ENCODE data around the gene TCERG1. TPM values are rescaled to one million over a fixed set of nuclear protein-coding genes. Genes with fewer than 3 reads are reported as not detected.

Gene TCERG1
- total RNA-seq, 1 donor from 2014 or later, result 36.4 TPM

DNA sequence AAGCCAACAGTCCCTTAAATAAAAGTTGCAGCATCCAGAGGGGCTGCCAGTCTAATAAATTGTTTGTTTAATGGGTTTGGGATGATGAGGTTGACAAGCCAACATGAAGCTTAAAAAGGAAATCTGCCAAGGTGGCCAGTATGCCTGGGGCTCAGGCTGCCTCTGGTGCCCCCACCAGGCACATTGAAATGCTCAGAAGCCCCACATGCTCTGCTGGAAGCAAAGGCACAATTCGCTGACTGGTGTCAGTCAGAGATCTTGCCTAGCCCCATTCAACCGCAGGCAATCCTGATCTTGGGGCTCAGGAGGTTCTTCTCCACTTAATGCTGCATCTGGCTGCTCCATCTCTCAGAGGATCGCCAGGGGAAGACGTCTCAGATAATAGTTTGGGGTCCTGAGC is 44.2 kb upstream of the TCERG1 start:
- intact Hi-C loops (cut with DNase I), result no loop called here
- Histone ChIP-seq H3K36me3 (no peaks in the 10 kb centered on the region), H3K4me1 (no peaks in the 10 kb centered on the region), H3K9me3 (no peaks in the 10 kb centered on the region), H3K4me3 (no peak overlapping the region), H3K27ac (no peak overlapping the region), H3K27me3 (ENCODE audit: low read depth) (no peaks in the 10 kb centered on the region)
- DNase-seq, result no peak
- TF ChIP-seq, protein P1, sequence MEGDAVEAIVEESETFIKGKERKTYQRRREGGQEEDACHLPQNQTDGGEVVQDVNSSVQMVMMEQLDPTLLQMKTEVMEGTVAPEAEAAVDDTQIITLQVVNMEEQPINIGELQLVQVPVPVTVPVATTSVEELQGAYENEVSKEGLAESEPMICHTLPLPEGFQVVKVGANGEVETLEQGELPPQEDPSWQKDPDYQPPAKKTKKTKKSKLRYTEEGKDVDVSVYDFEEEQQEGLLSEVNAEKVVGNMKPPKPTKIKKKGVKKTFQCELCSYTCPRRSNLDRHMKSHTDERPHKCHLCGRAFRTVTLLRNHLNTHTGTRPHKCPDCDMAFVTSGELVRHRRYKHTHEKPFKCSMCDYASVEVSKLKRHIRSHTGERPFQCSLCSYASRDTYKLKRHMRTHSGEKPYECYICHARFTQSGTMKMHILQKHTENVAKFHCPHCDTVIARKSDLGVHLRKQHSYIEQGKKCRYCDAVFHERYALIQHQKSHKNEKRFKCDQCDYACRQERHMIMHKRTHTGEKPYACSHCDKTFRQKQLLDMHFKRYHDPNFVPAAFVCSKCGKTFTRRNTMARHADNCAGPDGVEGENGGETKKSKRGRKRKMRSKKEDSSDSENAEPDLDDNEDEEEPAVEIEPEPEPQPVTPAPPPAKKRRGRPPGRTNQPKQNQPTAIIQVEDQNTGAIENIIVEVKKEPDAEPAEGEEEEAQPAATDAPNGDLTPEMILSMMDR (IDR thresholded peaks at IDR 0.05), result no peak
- ATAC-seq, result no peak

DNA sequence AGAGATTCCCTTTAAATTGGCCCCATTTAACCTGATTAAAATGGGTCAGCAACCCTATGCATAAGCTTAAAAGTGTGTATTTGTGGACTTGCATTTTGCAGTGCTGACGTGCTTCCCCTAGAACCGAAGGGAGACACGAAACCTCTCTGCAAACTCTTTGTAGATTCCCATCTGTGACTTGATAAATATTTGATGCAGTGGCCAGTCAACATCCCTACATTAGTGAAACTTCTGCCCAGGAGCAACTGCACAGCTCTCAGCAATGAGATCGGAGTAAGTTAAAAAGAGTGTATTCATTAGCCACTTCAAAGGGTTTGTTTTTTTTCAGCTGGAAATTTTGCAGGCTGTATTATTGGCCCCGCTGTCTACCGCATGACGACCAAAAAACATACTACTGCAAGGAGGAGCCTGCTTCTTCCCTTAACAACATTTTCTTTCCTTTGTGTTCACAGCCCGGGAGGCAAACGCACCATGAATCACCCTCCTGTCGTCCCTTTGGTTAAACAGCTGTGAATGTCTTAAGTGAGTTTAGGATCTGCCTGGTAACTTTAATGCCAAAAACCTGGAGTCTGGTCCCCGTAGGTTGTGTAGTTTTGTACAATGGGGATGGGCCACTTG is 38.0 kb upstream of the TCERG1 start:
- Histone ChIP-seq H3K9me3 (no peaks in the 10 kb centered on the region), H3K27me3 (ENCODE audit: low read depth) (no peaks in the 10 kb centered on the region), H3K4me3 (no peak overlapping the region), H3K36me3 (no peaks in the 10 kb centered on the region), H3K4me1 (no peaks in the 10 kb centered on the region), H3K27ac (no peak overlapping the region)
- DNase-seq (no peak), ATAC-seq (no peak)
- TF ChIP-seq, protein P1 (IDR thresholded peaks at IDR 0.05), result no peak
- intact Hi-C loops (cut with DNase I), result no loop called here

DNA sequence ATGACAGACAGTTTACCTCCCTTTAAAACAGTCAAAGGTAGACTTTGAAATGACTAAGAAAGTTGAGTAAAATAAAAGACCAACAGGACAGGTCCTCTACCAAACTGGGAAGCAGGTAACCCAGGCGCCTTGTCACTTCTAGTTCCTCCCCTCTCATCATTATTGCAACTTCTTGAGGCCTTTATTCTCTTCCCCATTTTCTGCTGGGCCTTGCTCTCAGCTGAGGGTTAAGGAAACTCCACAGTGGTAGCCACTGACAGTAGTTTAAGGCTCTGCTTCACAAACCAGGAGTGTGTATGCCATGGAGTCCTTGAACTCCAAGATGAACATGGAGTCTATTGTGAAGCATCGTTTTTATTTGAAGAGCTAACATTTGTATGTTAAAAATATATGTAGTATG is 36.9 kb upstream of the TCERG1 start:
- H3K27ac ChIP-seq, result no peak overlapping the region
- TF ChIP-seq, protein P1 (IDR thresholded peaks at IDR 0.05), result no peak
- ATAC-seq (no peak), DNase-seq (no peak)
- no peaks in the 10 kb centered on the region for H3K4me1 ChIP-seq
- no peaks in the 10 kb centered on the region for H3K36me3 ChIP-seq
- intact Hi-C loops (cut with DNase I), result no loop called here
- H3K27me3 ChIP-seq (ENCODE audit: low read depth), result no peaks in the 10 kb centered on the region
- no peak overlapping the region for H3K4me3 ChIP-seq
- H3K9me3 ChIP-seq, result no peaks in the 10 kb centered on the region

DNA sequence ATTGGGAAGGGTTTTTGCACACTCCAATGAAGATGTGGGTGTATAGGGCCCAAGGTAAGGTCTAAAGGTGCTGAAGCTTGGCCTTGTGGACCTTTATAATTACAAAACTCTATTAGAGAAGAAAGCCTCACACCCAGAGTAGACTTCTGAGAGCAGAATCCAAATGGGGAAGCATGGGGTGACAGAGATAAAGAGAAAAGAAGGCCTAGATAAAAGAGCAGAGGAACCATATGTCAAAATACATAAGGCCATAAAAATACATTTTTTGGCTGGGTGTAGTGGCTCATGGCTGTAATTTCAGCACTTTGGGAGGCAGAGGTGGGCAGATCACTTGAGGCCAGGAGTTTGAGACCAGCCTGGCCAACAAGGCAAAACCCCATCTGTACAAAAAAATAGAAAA is 27.4 kb upstream of the TCERG1 start:
- intact Hi-C loops (cut with DNase I), result no loop called here
- H3K27me3 ChIP-seq (ENCODE audit: low read depth), result no peaks in the 10 kb centered on the region
- H3K4me1 ChIP-seq, result no peaks in the 10 kb centered on the region
- H3K9me3 ChIP-seq, result no peaks in the 10 kb centered on the region
- no peak for ATAC-seq
- no peak overlapping the region for H3K27ac ChIP-seq
- no peak for DNase-seq
- H3K36me3 ChIP-seq, result no peaks in the 10 kb centered on the region
- H3K4me3 ChIP-seq, result no peak overlapping the region
- TF ChIP-seq, protein P1 (IDR thresholded peaks at IDR 0.05), result no peak

DNA sequence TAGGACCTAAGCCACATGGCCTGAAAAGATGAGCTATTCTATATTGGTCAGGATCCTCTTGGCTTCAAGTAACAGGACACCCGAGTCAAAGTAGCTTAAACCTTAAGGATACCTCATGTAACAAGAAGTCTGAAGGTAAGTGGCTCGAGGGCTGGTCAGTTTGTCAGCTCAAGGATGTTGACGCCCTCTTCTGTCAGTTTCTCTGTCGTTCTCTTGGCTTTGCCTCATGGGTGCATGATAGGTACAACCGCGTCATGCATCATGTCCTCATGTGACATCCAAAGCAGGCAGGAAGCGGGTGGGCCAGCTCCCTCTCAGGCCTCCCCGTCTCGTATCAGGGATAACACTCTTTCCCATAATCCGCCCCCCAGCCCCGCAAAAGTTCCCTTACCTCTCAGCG is 22.1 kb upstream of the TCERG1 start:
- TF ChIP-seq, protein P1 (IDR thresholded peaks at IDR 0.05), result no peak
- H3K27me3 ChIP-seq (ENCODE audit: low read depth), result peaks cover 4% of the 10 kb centered on the region
- H3K9me3 ChIP-seq, result no peaks in the 10 kb centered on the region
- ATAC-seq, result no peak
- H3K36me3 ChIP-seq, result no peaks in the 10 kb centered on the region
- no peak overlapping the region for H3K27ac ChIP-seq
- intact Hi-C loops (cut with DNase I), result loop anchor here (5.0 kb wide), 1 partner anchor 133 kb away; no protein-coding TSS in a partner anchor
- DNase-seq, result no peak
- no peaks in the 10 kb centered on the region for H3K4me1 ChIP-seq
- no peak overlapping the region for H3K4me3 ChIP-seq
